C4-2B (cell line): Measurements from ENCODE around the gene SKP1.

Source experiments
- ZFX ChIP-seq: fragments of 450-650 bp; IDR thresholded peaks from 2 replicates; pipeline ENCODE4 v1.6.1; 2017
- TF ChIP-seq, protein P1 (sequence below): fragments of 450-650 bp; conservative IDR thresholded peaks from 2 replicates; pipeline ENCODE4 v1.5.1; 2017; ENCODE audit warnings: mild to moderate bottlenecking

DNA sequence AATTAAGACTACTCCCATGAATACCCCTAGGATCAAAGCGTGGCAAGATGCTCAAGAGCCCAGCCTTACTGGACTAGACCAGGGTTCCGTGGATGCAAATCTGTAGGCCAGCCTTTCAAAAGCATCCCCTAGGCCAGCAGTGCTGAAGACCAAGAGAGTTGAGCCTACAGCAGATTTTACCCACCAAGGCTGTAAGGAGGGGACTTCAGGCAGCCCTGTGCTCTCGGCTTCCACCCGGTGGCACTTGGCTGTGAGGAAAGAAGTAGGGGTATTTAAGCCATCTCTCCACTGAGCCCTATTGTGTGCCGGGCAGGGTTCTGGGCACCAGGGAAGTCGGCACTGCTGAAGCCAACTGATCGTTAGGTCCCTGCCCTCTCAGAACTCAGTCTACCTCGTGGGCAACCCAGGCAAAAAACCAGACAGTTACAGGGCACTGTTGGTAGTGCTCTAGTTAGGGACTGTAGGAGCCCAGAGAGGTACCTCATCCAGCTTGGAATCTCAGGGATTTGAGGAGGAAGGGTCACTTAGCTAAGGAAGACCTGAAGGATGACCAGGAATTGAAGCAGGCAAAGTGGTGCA lies 36.8 kb downstream of the SKP1 start:
- TF ChIP-seq, protein P1, sequence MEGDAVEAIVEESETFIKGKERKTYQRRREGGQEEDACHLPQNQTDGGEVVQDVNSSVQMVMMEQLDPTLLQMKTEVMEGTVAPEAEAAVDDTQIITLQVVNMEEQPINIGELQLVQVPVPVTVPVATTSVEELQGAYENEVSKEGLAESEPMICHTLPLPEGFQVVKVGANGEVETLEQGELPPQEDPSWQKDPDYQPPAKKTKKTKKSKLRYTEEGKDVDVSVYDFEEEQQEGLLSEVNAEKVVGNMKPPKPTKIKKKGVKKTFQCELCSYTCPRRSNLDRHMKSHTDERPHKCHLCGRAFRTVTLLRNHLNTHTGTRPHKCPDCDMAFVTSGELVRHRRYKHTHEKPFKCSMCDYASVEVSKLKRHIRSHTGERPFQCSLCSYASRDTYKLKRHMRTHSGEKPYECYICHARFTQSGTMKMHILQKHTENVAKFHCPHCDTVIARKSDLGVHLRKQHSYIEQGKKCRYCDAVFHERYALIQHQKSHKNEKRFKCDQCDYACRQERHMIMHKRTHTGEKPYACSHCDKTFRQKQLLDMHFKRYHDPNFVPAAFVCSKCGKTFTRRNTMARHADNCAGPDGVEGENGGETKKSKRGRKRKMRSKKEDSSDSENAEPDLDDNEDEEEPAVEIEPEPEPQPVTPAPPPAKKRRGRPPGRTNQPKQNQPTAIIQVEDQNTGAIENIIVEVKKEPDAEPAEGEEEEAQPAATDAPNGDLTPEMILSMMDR = no peak
- no peak for TF ChIP-seq ZFX
